ENCODE measurements around the gene NDE1.
"Not testable (repeated sequence)": the region's sequence is repeated elsewhere in the genome, so short reads cannot be mapped to it uniquely, and the experiment has no call there.

Gene NDE1

DNA sequence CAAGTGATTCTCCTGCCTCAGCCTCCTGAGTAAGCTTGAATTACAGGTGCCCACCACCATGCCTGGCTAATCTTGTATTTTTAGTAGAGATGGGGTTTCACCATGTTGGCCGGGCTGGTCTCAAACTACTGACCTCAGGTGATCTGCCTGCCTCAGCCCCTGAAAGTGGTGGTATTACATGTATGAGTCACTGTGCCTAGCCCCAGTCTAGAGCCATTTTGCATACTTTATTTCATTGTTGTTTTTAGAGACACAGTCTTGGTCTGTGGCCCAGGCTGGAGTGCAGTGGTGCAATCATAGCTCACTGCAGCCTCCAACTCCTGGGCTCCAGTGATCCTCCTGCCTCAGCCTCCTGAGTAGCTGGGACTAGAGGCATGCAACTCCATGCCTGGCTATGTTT is 42.5 kb downstream of the NDE1 start:
- not testable (repeated sequence) for H3K4me3 Mint-ChIP-seq, H3K27me3 Mint-ChIP-seq, ATAC-seq, H3K4me1 Mint-ChIP-seq, H3K9me3 Mint-ChIP-seq, DNase-seq
- peak overlapping the region in 1 of 2 donors; percentile 86 for H3K27ac Mint-ChIP-seq

DNA sequence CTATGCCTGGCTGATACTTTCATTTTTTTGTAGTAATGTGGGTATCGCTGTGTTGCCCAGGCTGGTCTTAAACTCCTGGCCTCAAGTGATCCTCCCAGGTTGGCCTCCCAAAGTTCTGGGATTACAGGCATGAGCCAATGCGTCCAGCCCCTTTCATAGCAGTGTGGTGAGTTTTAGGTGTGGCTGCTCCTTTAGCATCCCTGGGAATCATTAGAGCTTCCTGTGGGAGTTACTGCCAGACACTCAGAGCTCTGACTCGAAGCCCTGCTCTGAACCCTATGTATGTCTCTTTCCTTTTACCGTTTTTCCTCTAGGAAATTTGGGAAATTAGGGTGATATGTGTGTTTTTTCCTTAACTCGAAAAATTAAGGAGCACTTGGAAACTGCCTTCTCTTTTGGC is 44.5 kb downstream of the NDE1 start:
- Mint-ChIP-seq H3K4me3 (no peak overlapping the region), H3K27ac (no peak overlapping the region), H3K9me3 (no peaks in the 10 kb centered on the region), H3K27me3 (no peaks in the 10 kb centered on the region), H3K4me1 (no peaks in the 10 kb centered on the region)
- no peak for ATAC-seq
- no peak for DNase-seq

DNA sequence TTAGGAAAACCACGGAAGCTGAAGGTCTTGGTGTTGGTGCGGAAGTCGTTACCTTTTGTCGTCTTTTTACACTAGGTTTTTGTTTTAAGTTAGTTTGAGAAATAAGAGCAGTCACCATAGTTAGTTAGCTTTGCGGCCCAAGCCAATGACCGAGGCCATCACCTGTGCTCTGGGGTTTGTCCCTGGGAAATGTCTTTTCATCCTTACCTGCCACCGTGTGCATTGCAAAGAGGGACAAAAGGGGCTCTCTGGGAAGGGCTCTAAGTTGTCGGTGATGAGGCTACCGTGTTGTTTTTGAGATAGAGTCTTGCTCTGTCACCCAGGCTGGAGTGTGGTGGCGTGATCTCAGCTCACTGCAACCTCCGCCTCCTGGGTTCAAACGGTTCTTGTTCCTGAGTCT is 49.8 kb downstream of the NDE1 start:
- H3K9me3 Mint-ChIP-seq: no peaks in the 10 kb centered on the region
- H3K4me3 Mint-ChIP-seq: no peak overlapping the region
- H3K27me3 Mint-ChIP-seq: no peaks in the 10 kb centered on the region
- ATAC-seq (no peak), DNase-seq (no peak)
- peak overlapping the region in 1 of 2 donors; percentile 86 for H3K27ac Mint-ChIP-seq
- H3K4me1 Mint-ChIP-seq: peaks cover 23% of the 10 kb centered on the region

DNA sequence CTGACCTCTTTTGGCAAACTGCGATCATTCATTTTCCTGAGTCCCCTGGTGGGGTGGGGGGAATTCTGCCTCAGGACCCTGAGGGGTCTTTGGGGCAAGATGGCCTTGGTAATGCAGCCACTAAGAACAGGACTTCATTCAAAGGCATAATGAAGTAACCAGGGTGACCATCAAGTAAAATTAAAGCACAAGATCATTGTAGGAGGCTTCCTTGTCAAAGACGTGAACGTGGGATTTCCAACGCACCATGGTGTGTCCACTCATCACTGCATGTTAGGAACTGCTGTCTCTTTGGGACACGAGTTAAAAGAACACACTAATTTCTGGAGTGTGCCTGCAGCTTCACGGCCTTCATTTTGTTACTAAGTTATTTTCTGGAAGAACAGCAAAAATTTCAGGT is 51.3 kb downstream of the NDE1 start:
- Mint-ChIP-seq H3K4me1 (peaks cover 23% of the 10 kb centered on the region), H3K4me3 (no peak overlapping the region), H3K9me3 (no peaks in the 10 kb centered on the region), H3K27ac (no peak overlapping the region), H3K27me3 (no peaks in the 10 kb centered on the region)
- ATAC-seq (no peak), DNase-seq (no peak)

DNA sequence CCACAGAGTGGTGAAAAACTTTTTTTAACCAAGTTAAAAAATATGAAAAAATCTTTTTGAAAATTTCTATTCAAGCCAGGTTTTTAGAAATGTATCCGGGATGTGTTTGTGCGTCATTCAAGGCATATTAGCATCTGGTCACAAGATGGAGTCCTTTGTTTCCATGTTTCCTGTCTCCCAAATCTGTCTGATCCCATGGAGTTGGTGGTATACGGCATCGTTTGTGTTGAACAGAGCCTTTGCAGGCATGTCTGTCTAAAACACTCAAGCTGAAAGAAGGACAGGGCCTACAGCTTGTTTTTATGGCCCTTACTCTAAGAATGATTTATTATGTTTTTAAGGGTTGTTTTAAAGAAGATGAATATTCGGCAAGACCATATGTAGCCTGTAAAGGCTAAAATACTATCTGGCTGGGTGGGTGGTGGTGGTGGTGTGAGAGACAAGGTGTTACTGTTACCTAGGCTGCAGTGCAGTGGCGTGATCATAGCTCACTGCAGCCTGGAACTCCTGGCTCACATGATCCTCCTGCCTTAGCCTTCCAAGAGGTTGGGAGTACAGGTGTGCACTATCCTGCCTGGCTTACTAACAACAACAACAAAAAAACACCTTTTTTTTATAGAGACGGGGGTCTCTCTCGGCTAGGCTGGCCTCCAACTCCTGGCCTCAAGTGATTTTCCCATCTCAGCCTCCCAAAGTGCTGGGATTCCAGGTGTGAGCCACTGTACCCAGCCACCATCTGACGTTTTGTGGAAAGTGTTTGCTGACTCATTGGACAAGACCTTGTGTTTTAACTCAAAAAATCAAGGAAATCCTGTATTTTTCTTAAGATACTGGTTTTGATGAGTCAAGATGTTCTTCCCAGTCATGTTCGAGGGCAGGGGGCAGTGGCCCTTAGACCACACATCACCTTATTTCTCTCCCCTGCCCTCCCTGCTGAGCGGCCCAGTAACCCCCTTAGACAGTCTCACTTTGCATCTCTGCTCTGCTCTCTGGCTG is 52.2 kb downstream of the NDE1 start:
- peak overlapping the region; percentile 47 to 88 for H3K27ac Mint-ChIP-seq
- peaks cover 23% of the 10 kb centered on the region for H3K4me1 Mint-ChIP-seq
- no peaks in the 10 kb centered on the region for H3K9me3 Mint-ChIP-seq
- DNase-seq (no peak), ATAC-seq (peak; percentile 44)
- no peak overlapping the region for H3K4me3 Mint-ChIP-seq
- H3K27me3 Mint-ChIP-seq: no peaks in the 10 kb centered on the region

DNA sequence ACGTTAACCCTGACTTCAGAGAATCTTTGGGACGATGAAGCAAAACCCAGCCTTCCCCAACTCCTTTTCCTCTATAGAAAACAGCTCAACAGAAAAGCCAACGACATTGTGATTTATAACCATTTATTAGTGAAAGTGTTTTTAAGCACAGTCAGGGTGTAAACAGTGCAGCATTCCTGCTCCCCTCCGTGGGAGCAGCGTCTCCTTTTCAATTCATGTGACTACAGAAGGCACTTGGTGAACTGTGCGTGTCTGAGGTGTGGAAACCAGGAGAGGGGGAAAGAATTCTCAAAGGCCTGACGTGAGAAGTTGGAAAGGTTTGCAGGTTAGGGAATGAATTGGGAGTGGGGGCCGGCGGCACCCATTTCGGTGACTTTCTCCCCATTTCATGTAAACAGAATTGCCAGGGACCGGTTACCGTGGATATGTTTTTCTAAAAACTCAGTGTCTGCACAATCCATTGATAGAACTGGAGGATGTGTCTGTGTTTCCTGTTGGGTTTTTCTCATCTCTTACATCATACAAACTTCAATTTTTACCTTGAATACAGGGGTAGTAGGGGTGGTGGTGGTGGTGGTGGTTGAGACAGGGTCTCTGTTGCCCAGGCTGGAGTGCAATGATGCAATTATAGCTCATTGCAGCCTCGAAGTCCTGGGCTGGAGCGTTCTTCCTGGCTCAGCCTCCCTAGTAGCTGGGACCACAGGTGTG is 53.1 kb downstream of the NDE1 start:
- peak; percentile 58 for ATAC-seq

GRCh38 chr16:15704545-15704987 is 54.5 kb downstream of the NDE1 start:
- H3K9me3 Mint-ChIP-seq: no peaks in the 10 kb centered on the region
- no peak overlapping the region for H3K4me3 Mint-ChIP-seq
- peaks cover 23% of the 10 kb centered on the region for H3K4me1 Mint-ChIP-seq
- peak; percentile 61 to 65 for DNase-seq
- H3K27ac Mint-ChIP-seq: peak overlapping the region in 1 of 2 donors; percentile 46
- peak; percentile 80 for ATAC-seq
- no peaks in the 10 kb centered on the region for H3K27me3 Mint-ChIP-seq

More for the DNA sequence above, 53.1 kb downstream of the NDE1 start:
- Mint-ChIP-seq H3K27ac (peak overlapping the region; percentile 47 to 79), H3K4me3 (no peak overlapping the region), H3K4me1 (peaks cover 23% of the 10 kb centered on the region), H3K9me3 (no peaks in the 10 kb centered on the region), H3K27me3 (no peaks in the 10 kb centered on the region)
- DNase-seq: no peak

DNA sequence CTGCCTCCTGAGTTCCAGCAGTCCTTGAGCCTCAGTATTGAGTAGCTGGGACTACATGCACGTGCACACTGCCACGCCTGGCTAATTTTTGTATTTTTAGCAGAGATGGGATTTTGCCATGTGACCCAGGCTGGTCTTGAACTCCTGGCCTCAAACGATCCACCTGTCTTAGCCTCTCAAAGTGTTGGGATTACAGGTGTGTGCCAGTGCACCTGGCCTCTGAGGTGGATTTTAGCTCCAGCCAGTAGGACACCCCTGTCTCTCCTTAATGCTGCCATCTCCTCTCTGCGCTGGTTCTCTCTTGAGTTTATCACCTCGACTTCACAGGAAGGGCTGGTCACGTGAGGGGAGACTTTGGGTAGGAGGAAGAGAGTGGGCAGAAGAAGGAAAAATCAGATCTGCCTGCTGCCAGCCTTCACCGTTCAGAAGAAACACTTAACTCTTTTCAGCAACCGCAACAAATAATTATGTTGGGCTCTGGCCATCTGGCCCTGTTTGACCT is 55.1 kb downstream of the NDE1 start:
- H3K27ac Mint-ChIP-seq: no peak overlapping the region
- peaks cover 23% of the 10 kb centered on the region for H3K4me1 Mint-ChIP-seq
- DNase-seq: no peak
- H3K9me3 Mint-ChIP-seq: no peaks in the 10 kb centered on the region
- no peak overlapping the region for H3K4me3 Mint-ChIP-seq
- no peaks in the 10 kb centered on the region for H3K27me3 Mint-ChIP-seq
- no peak for ATAC-seq

GRCh38 chr16:15707332-15707731 is 57.3 kb downstream of the NDE1 start:
- no peak for ATAC-seq
- DNase-seq: no peak
- Mint-ChIP-seq H3K27me3 (no peaks in the 10 kb centered on the region), H3K4me1 (peaks cover 31% of the 10 kb centered on the region), H3K4me3 (no peak overlapping the region), H3K27ac (no peak overlapping the region), H3K9me3 (no peaks in the 10 kb centered on the region)

- Mint-ChIP-seq H3K4me3 (no peak overlapping the region), H3K9me3 (no peaks in the 10 kb centered on the region), H3K27ac (no peak overlapping the region), H3K4me1 (peaks cover 28% of the 10 kb centered on the region), H3K27me3 (no peaks in the 10 kb centered on the region)
- no peak for DNase-seq
- no peak for ATAC-seq
Observed at GRCh38 chr16:15708096-15708495, 58.1 kb downstream of the NDE1 start.

- H3K4me3 Mint-ChIP-seq: no peak overlapping the region
- no peaks in the 10 kb centered on the region for H3K9me3 Mint-ChIP-seq
- H3K27me3 Mint-ChIP-seq: no peaks in the 10 kb centered on the region
- no peak overlapping the region for H3K27ac Mint-ChIP-seq
- H3K4me1 Mint-ChIP-seq: peaks cover 23% of the 10 kb centered on the region
- no peak for ATAC-seq
- no peak for DNase-seq
Observed at GRCh38 chr16:15708997-15709396, 59.0 kb downstream of the NDE1 start.

- peak overlapping the region; percentile 82 to 92 for H3K27ac Mint-ChIP-seq
- H3K4me3 Mint-ChIP-seq: no peak overlapping the region
- ATAC-seq: no peak
- no peak for DNase-seq
- H3K9me3 Mint-ChIP-seq: no peaks in the 10 kb centered on the region
- H3K27me3 Mint-ChIP-seq: no peaks in the 10 kb centered on the region
- peaks cover 20% of the 10 kb centered on the region for H3K4me1 Mint-ChIP-seq
Observed at GRCh38 chr16:15714393-15715172, 64.5 kb downstream of the NDE1 start.

DNA sequence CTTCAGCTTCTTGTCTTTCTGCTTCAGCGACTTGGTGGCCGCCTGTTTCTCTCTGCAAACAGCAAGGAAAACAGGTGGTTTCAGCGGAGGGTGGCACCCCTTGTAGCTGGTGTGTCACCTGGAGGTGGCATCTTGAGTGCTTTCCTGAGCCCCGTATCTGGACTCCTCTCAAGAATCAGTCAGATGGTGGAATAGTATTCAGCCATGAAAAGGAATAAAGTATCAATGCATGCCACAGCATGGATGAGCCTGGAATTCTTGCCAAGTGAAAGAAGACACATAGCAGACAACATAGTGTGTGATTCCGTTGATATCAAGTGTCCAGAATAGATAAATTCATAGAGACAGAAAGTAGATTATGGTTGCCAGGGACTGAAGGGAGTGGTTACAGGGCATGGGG is 65.2 kb downstream of the NDE1 start:
- Mint-ChIP-seq H3K9me3 (no peaks in the 10 kb centered on the region), H3K4me1 (peaks cover 20% of the 10 kb centered on the region), H3K27ac (no peak overlapping the region), H3K4me3 (no peak overlapping the region), H3K27me3 (no peaks in the 10 kb centered on the region)
- DNase-seq: no peak
- ATAC-seq: no peak

DNA sequence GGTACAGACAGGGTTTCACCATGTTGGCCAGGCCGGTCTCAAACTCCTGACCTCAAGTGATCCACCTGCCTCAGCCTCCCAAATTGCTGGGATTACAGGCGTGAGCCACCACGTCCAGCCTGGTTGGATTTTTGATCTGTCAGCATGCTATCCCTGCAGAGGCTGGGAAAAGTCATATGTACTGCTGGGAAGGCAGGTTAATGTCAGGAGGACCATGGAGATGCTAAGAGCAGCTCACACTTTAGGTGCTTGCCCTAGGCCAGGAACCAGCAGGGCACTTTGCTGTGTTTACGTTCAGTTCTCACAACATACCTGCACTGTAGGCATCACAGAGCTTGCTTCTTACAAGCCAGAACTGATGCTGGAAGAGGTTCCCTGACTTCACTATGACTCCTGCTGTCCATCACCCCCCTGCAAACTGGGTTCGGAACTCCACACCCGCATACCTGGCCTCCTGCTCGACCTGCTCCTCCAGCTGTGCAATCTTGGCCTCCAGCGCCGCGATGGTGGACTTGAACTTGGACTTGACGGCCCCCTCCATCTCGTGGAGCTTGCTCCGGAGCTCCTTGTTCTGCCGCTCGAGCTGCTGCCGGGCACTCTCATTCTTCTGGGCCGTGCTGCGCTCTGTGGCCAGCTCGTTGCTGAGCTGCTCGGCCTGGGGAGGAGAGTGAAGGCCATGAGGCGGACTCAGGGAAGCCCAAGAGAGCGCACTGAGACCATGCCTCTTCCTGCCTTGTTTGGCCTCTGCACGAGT is 66.8 kb downstream of the NDE1 start:
- H3K27me3 Mint-ChIP-seq: no peaks in the 10 kb centered on the region
- peaks cover 17% of the 10 kb centered on the region for H3K4me1 Mint-ChIP-seq
- no peak overlapping the region for H3K4me3 Mint-ChIP-seq
- DNase-seq (no peak), ATAC-seq (no peak)
- H3K27ac Mint-ChIP-seq: peak overlapping the region in 1 of 2 donors; percentile 54
- H3K9me3 Mint-ChIP-seq: no peaks in the 10 kb centered on the region

DNA sequence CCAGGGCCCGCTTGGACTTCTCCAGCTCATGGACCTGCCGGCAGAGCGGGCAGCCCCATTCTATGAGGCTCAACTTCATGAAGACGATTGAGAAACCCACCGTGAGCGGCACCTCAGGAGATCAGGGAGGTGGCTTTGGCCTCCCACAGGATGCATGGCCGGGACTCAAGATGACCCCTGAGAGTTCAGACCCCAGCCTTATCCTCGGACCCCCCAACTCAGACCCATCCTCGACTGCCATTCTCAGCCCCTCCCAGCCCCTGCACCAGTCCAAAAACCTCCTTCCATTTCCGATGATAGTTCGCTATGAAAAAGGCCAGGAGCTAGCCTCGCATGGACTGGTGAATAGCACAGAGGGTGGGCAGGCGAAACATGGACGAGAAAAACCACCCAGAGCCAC is 71.0 kb downstream of the NDE1 start:
- Mint-ChIP-seq H3K27ac (peak overlapping the region in 1 of 2 donors; percentile 85), H3K4me3 (no peak overlapping the region), H3K4me1 (no peaks in the 10 kb centered on the region), H3K27me3 (no peaks in the 10 kb centered on the region), H3K9me3 (no peaks in the 10 kb centered on the region)
- ATAC-seq (no peak), DNase-seq (no peak)
